Epithelial cell of esophagus (primary cell): ENCODE results near the gene IRF6.

Experiments
- DNase-seq: peaks from one replicate; pipeline ENCODE4 v3.0.0; 2010; ENCODE audit warnings: low read depth
- H3K4me3 ChIP-seq: 2 replicates; pipeline ENCODE4 v1.5.1; 2011; ENCODE audit warnings: mild to moderate bottlenecking, low read length, control low read depth
- CTCF ChIP-seq: IDR thresholded peaks from 2 replicates; pipeline ENCODE4 v1.5.1; 2011; ENCODE audit warnings: low read depth, mild to moderate bottlenecking, low read length, control low read depth, inconsistent platforms; ENCODE audit not compliant: insufficient read depth; ENCODE audit errors: missing control alignments

The IRF6 gene

DNA sequence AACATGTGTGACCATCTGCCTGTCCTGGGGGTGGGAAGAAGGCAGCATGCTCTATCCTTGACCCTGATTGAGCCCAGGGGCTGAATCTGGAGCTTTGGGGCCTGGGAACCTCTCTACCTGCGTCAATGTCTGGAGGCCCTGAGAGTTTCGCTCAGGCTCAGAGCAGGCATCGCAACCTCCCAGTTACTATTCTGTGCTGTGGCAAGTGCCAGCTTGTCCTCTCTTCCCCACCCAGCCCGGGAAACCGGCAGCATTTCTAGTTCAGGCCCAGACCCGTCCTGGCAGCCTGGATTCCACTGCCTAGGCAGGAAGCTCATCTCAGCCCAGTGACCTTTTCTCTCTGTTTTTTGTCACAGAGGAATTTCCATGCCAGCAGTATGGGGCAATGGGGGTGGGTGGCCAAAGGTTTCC lies 10.0 kb upstream of the IRF6 start:
- no peak for TF ChIP-seq CTCF
- peak; percentile 100 for DNase-seq
- peak overlapping the region; percentile 31 for H3K4me3 ChIP-seq

GRCh38 chr1:209815490-209815889 lies 9.5 kb upstream of the IRF6 start:
- no peak overlapping the region for H3K4me3 ChIP-seq
- DNase-seq, result no peak
- TF ChIP-seq CTCF, result no peak

GRCh38 chr1:209813902-209814301 lies 8.0 kb upstream of the IRF6 start:
- no peak for DNase-seq
- no peak overlapping the region for H3K4me3 ChIP-seq
- no peak for TF ChIP-seq CTCF

GRCh38 chr1:209810783-209811182 lies 4.8 kb upstream of the IRF6 start:
- no peak for DNase-seq
- H3K4me3 ChIP-seq, result no peak overlapping the region
- no peak for TF ChIP-seq CTCF

DNA sequence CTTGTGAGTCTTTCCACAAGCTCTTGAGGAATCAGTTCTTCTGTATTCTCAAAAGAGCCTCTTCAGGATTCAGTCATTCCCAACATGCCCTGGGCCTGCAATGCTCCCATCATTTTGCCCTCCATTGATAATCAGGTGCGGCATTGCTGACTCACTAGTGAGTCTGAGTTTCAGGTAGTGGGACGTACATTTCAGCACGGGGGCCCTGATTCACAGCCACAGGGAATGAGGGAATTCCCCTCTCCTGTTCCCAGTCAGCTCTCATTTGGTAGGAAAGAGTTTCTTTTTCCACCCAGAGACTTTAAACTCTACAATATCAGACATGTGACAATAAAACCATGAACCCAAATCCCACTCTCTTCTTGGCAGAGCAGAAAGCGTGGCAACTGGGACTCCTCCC lies 3.7 kb upstream of the IRF6 start:
- no peak for TF ChIP-seq CTCF
- DNase-seq, result peak; percentile 99
- H3K4me3 ChIP-seq, result no peak overlapping the region

GRCh38 chr1:209808059-209808581 lies 2.2 kb upstream of the IRF6 start:
- DNase-seq, result peak; percentile 99
- TF ChIP-seq CTCF, result no peak
- H3K4me3 ChIP-seq, result no peak overlapping the region

DNA sequence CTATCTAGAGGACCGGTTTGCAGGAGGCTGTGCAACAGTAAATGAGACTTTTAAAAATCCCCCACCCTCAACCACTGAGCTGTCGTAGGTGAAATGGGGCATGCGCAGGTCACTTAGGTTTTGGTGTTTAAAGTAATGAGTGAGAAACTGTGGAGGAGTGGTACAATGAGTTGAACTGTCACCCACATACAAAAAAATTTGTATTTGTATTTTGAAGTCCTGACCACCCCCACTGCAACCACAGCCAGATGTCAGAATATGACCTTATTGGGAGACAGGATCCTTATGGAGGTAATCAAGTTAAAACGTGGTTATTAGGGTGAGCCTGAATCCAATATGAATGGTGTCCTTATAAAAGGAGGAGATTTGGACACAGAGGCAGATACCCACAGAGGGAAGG lies 1.6 kb upstream of the IRF6 start:
- DNase-seq, result peak; percentile 40
- no peak for TF ChIP-seq CTCF
- H3K4me3 ChIP-seq, result no peak overlapping the region
